Loucy (cell line): ENCODE results near the gene RAPGEF5.

Source experiments
- H2AFZ ChIP-seq: fragments of 200-600 bp; sonication (generic); 2 replicates; pipeline ENCODE4 v1.6.0; 2016; ENCODE audit warnings: antibody characterized with exemption, mild to moderate bottlenecking, low read length, moderate library complexity
- H3F3A ChIP-seq: fragments of 200-600 bp; 2 replicates; pipeline ENCODE4 v1.6.0; 2016; ENCODE audit warnings: antibody characterized with exemption, low read depth, mild to moderate bottlenecking
- H3K27me3 ChIP-seq: fragments of 200-600 bp; sonication (generic); 2 replicates; pipeline ENCODE4 v1.6.1; 2014; ENCODE audit warnings: low read length, mild to moderate bottlenecking; ENCODE audit not compliant: insufficient read depth, poor library complexity, severe bottlenecking
- H3K36me3 ChIP-seq: fragments of 200-600 bp; sonication (generic); 2 replicates; pipeline ENCODE4 v1.6.1; 2016; ENCODE audit warnings: low read length; ENCODE audit not compliant: insufficient read depth
- H3K4me1 ChIP-seq: fragments of 200-600 bp; sonication (generic); 2 replicates; pipeline ENCODE4 v1.5.1; 2014; ENCODE audit warnings: low read length, mild to moderate bottlenecking; ENCODE audit not compliant: insufficient read depth, poor library complexity, severe bottlenecking
- H3K4me2 ChIP-seq: fragments of 200-600 bp; sonication (generic); 2 replicates; pipeline ENCODE4 v1.6.0; 2014; ENCODE audit warnings: antibody characterized with exemption, low read length, low read depth, mild to moderate bottlenecking; ENCODE audit not compliant: poor library complexity, severe bottlenecking
- H3K4me3 ChIP-seq: fragments of 200-600 bp; sonication (generic); 2 replicates; pipeline ENCODE4 v1.5.1; 2014; ENCODE audit warnings: low read length, mild to moderate bottlenecking, mixed read lengths; ENCODE audit not compliant: poor library complexity, severe bottlenecking
- H3K79me2 ChIP-seq: fragments of 200-600 bp; sonication (generic); 2 replicates; pipeline ENCODE4 v1.6.1; 2014; ENCODE audit warnings: low read length; ENCODE audit not compliant: insufficient read depth
- H3K9ac ChIP-seq: fragments of 200-600 bp; sonication (generic); 2 replicates; pipeline ENCODE4 v1.6.0; 2014; ENCODE audit warnings: mild to moderate bottlenecking, low read depth, low read length, moderate library complexity; ENCODE audit not compliant: poor library complexity, severe bottlenecking
- H3K9me2 ChIP-seq: fragments of 200-600 bp; sonication (generic); replicated peaks from 2 replicates; pipeline ENCODE4 v1.6.1; 2016; ENCODE audit warnings: low read depth, low read length, mixed read lengths
- H3K9me3 ChIP-seq: fragments of 200-600 bp; sonication (generic); 2 replicates; pipeline ENCODE4 v1.6.1; 2014; ENCODE audit warnings: mild to moderate bottlenecking, antibody characterized with exemption, low read length, low read depth; ENCODE audit not compliant: insufficient read depth
- H4K20me1 ChIP-seq: fragments of 200-600 bp; sonication (generic); 2 replicates; pipeline ENCODE4 v1.6.0; 2014; ENCODE audit warnings: antibody characterized with exemption, low read length, mild to moderate bottlenecking; ENCODE audit not compliant: insufficient read depth, poor library complexity, severe bottlenecking
- CTCF ChIP-seq: fragments of 200-600 bp; sonication (generic); conservative IDR thresholded peaks from 2 replicates; pipeline ENCODE4 v1.5.1; 2014; ENCODE audit warnings: mild to moderate bottlenecking, antibody characterized with exemption, low read length
- EZH2phosphoT487 ChIP-seq: fragments of 200-600 bp; IDR thresholded peaks from 2 replicates; pipeline ENCODE4 v1.6.1; 2018; ENCODE audit warnings: antibody characterized with exemption, mild to moderate bottlenecking, moderate library complexity, borderline replicate concordance

The RAPGEF5 gene

GRCh38 chr7:22219739-22220493 is 137.0 kb downstream of the RAPGEF5 start:
- TF ChIP-seq EZH2phosphoT487 (no peak), CTCF (no peak)
- no peaks in the 10 kb centered on the region for H3K9me3 ChIP-seq
- no peak overlapping the region for H3K9ac ChIP-seq
- no peaks in the 10 kb centered on the region for H3F3A ChIP-seq
- no peaks in the 10 kb centered on the region for H3K79me2 ChIP-seq
- no peaks in the 10 kb centered on the region for H4K20me1 ChIP-seq
- H3K27me3 ChIP-seq, result no peaks in the 10 kb centered on the region
- H2AFZ ChIP-seq, result no peak overlapping the region
- no peak overlapping the region for H3K4me2 ChIP-seq
- no peaks in the 10 kb centered on the region; the same call in 1 of the 2 replicates for H3K36me3 ChIP-seq
- no peaks in the 10 kb centered on the region for H3K9me2 ChIP-seq
- H3K4me1 ChIP-seq, result peaks cover 21% of the 10 kb centered on the region
- no peak overlapping the region for H3K4me3 ChIP-seq

GRCh38 chr7:22219036-22219435 is 137.9 kb downstream of the RAPGEF5 start:
- no peaks in the 10 kb centered on the region for H3F3A ChIP-seq
- H3K9ac ChIP-seq, result no peak overlapping the region
- H2AFZ ChIP-seq, result no peak overlapping the region
- no peaks in the 10 kb centered on the region for H3K27me3 ChIP-seq
- H3K9me2 ChIP-seq, result no peaks in the 10 kb centered on the region
- no peaks in the 10 kb centered on the region for H3K9me3 ChIP-seq
- H3K4me1 ChIP-seq, result peaks cover 30% of the 10 kb centered on the region
- TF ChIP-seq CTCF, result no peak
- TF ChIP-seq EZH2phosphoT487, result no peak
- no peak overlapping the region for H3K4me2 ChIP-seq
- H4K20me1 ChIP-seq, result no peaks in the 10 kb centered on the region
- no peaks in the 10 kb centered on the region; the same call in 1 of the 2 replicates for H3K36me3 ChIP-seq
- no peaks in the 10 kb centered on the region for H3K79me2 ChIP-seq
- no peak overlapping the region for H3K4me3 ChIP-seq

- no peaks in the 10 kb centered on the region for H3K9me3 ChIP-seq
- TF ChIP-seq CTCF, result no peak
- TF ChIP-seq EZH2phosphoT487, result no peak
- no peaks in the 10 kb centered on the region for H3K79me2 ChIP-seq
- H2AFZ ChIP-seq, result no peak overlapping the region; the same call in 1 of the 2 replicates
- no peaks in the 10 kb centered on the region for H3K9me2 ChIP-seq
- H3K4me3 ChIP-seq, result no peak overlapping the region
- H4K20me1 ChIP-seq, result no peaks in the 10 kb centered on the region
- no peak overlapping the region for H3K9ac ChIP-seq
- no peaks in the 10 kb centered on the region; the same call in 1 of the 2 replicates for H3K36me3 ChIP-seq
- no peaks in the 10 kb centered on the region for H3K27me3 ChIP-seq
- H3K4me2 ChIP-seq, result peak overlapping the region; percentile 19
- peaks cover 47% of the 10 kb centered on the region for H3K4me1 ChIP-seq
- no peaks in the 10 kb centered on the region for H3F3A ChIP-seq
Measured at GRCh38 chr7:22216832-22217475, 140.0 kb downstream of the RAPGEF5 start.
